ENCODE measurements around the gene MINK1.

DNA sequence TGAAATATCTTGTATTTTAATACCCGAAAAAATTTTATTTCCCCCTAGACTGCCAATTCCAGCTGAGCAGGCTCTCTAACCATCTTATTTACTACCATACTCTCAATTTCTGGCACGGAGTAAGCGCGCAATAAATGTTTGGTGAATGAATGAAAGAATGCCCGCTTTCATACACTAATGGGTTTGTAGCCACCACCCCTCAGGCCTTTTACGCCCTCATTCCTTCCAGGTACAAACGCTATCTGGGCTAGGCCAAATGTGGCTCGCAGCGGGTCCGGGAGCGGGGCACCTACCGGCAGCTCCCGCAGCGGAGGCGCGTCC lies 26.7 kb upstream of the MINK1 start:
- no peak for TF ChIP-seq POLR2AphosphoS5 (IDR thresholded peaks at IDR 0.05; ENCODE audit: low read depth, low read length)
- TF ChIP-seq, protein P1, sequence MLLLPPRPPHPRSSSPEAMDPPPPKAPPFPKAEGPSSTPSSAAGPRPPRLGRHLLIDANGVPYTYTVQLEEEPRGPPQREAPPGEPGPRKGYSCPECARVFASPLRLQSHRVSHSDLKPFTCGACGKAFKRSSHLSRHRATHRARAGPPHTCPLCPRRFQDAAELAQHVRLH (CRISPR knock-in tag; IDR thresholded peaks at IDR 0.05; ENCODE audit: borderline replicate concordance, low read depth), result no peak
- TF ChIP-seq REPIN1 (CRISPR knock-in tag; IDR thresholded peaks at IDR 0.05; ENCODE audit: borderline replicate concordance, low read depth), result no peak
- TF ChIP-seq, protein P2, sequence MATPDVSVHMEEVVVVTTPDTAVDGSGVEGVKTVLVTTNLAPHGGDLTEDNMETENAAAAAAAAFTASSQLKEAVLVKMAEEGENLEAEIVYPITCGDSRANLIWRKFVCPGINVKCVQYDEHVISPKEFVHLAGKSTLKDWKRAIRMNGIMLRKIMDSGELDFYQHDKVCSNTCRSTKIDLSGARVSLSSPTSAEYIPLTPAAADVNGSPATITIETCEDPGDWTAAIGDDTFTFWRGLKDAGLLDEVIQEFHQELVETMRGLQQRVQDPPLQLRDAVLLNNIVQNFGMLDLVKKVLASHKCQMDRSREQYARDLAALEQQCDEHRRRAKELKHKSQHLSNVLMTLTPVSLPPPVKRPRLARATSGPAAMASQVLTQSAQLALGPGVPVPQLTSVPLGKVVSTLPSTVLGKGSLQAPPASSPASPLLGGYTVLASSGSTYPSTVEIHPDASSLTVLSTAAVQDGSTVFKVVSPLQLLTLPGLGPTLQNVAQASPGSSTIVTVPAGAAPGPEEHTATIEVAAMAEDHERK (CRISPR knock-in tag; IDR thresholded peaks at IDR 0.05; ENCODE audit: low read depth), result no peak
- TF ChIP-seq, protein P3, sequence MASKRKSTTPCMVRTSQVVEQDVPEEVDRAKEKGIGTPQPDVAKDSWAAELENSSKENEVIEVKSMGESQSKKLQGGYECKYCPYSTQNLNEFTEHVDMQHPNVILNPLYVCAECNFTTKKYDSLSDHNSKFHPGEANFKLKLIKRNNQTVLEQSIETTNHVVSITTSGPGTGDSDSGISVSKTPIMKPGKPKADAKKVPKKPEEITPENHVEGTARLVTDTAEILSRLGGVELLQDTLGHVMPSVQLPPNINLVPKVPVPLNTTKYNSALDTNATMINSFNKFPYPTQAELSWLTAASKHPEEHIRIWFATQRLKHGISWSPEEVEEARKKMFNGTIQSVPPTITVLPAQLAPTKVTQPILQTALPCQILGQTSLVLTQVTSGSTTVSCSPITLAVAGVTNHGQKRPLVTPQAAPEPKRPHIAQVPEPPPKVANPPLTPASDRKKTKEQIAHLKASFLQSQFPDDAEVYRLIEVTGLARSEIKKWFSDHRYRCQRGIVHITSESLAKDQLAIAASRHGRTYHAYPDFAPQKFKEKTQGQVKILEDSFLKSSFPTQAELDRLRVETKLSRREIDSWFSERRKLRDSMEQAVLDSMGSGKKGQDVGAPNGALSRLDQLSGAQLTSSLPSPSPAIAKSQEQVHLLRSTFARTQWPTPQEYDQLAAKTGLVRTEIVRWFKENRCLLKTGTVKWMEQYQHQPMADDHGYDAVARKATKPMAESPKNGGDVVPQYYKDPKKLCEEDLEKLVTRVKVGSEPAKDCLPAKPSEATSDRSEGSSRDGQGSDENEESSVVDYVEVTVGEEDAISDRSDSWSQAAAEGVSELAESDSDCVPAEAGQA (IDR thresholded peaks at IDR 0.05; ENCODE audit: low read depth), result no peak
- TF ChIP-seq, protein P3 (CRISPR knock-in tag; IDR thresholded peaks at IDR 0.05; ENCODE audit: borderline replicate concordance), result no peak
- no peak for TF ChIP-seq ZNF326 (CRISPR knock-in tag; IDR thresholded peaks at IDR 0.05; ENCODE audit: borderline replicate concordance)
- no peak for TF ChIP-seq CBX1 (IDR thresholded peaks at IDR 0.05; ENCODE audit: low read depth)
- TF ChIP-seq CENPX (CRISPR knock-in tag; IDR thresholded peaks at IDR 0.05), result no peak
- TF ChIP-seq ZNF775 (CRISPR knock-in tag; IDR thresholded peaks at IDR 0.05; ENCODE audit: borderline replicate concordance), result no peak
- TF ChIP-seq JUN (CRISPR knock-in tag; IDR thresholded peaks at IDR 0.05), result no peak
- no peak for TF ChIP-seq ZFP41 (CRISPR knock-in tag; IDR thresholded peaks at IDR 0.05; ENCODE audit: borderline replicate concordance)
- TF ChIP-seq TOE1 (CRISPR knock-in tag; IDR thresholded peaks at IDR 0.05), result no peak
- no peak for TF ChIP-seq U2AF2 (IDR thresholded peaks at IDR 0.05; ENCODE audit: low read depth, low read length)
- no peak for TF ChIP-seq YY1 (IDR thresholded peaks at IDR 0.05; ENCODE audit: insufficient read depth, insufficient replicate concordance, low read depth, low read length)
